IPS-18c (cell line): ENCODE results near the gene EEF1G.
"Not testable (repeated sequence)": the region's sequence is repeated elsewhere in the genome, so short reads cannot be mapped to it uniquely, and the experiment has no call there.

Experiments
- H3K4me3 ChIP-seq: 2 replicates; pipeline ENCODE4 v1.7.0; 2013; ENCODE audit warnings: low read depth, mild to moderate bottlenecking, low read length, moderate library complexity; ENCODE audit not compliant: insufficient read depth
- H3K9me3 ChIP-seq: one replicate; pipeline ENCODE4 v1.6.1; 2013; ENCODE audit warnings: mild to moderate bottlenecking, low read length, moderate library complexity; ENCODE audit not compliant: control insufficient read depth, insufficient read depth

EEF1G gene

GRCh38 chr11:62567018-62567633 lies 6.6 kb downstream of the EEF1G start:
- Histone ChIP-seq H3K9me3 (no peaks in the 10 kb centered on the region), H3K4me3 (no peak overlapping the region)

DNA sequence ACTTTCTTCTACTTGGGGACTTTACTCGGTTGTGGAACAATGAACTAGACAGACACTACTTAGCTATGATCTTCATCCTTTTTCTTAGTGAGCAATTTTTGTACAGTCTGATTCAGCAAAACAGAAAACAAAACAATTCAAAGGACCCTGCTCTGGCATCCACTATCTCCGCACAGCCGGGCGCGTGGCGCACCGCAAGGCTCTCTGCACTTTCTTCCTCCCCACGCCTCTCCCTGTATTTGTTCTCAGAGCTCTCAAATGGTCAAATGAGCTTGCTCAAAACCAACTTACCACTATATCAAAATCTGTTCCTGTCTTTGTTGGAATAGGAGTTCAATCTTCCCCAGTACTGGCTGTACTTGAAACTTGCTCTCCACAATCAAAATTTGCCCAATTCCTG lies 7.4 kb downstream of the EEF1G start:
- Histone ChIP-seq H3K9me3 (no peaks in the 10 kb centered on the region), H3K4me3 (no peak overlapping the region)

GRCh38 chr11:62565100-62565802 lies 8.4 kb downstream of the EEF1G start:
- Histone ChIP-seq H3K9me3 (no peaks in the 10 kb centered on the region), H3K4me3 (no peak overlapping the region)

DNA sequence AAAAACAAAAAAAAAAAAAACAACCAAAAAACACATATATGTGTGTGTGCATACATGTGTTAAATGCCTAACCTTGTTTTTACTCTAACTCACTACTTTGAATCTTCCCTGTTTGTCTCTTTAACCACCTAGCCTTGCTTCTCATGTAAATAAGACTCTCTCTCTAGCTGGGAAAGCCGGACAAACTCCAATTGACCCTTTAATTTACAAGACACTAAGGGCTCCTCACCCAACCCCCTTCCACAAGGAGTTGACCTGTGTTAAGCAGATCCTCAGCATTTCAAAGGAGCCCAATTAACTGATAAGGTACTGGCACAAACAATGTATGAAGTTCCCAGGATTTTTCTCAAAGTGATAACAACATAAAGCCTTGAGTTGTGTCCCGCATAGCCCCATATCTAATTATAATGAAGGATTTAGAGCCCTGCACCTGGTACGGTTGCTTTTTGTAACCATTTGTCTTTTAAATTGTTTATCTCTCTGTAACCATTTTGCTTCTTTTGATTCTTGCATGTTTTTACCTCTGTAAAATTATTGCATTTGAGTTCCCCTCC lies 11.9 kb downstream of the EEF1G start:
- not testable (repeated sequence) for H3K4me3 ChIP-seq, H3K9me3 ChIP-seq

DNA sequence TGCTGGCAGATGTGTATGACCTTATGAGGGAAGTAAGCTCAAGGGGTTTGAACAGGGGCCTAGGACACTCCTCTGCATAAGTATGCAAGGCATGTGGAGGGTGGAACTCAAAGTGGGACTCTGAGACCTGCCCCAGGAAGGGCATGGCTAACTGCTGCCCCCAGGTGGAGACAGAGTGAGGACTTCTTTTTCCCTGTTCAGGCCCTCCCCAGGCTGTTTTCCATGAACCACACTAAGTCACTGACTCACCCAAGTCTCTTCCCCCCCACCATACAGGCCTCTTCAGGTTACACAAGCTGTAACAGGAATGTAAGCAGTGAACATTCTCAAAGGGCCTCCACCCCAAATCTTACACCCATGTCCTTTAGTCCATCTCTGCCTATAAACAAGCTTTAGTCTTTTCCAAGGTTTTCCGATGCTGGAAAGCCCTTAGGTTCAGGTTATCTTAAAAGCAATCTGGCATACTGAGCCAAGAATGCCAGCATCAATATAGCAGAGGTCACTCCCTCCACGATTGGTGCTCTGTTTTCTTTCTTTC lies 13.1 kb downstream of the EEF1G start:
- no peak overlapping the region for H3K4me3 ChIP-seq
- H3K9me3 ChIP-seq, result no peaks in the 10 kb centered on the region

DNA sequence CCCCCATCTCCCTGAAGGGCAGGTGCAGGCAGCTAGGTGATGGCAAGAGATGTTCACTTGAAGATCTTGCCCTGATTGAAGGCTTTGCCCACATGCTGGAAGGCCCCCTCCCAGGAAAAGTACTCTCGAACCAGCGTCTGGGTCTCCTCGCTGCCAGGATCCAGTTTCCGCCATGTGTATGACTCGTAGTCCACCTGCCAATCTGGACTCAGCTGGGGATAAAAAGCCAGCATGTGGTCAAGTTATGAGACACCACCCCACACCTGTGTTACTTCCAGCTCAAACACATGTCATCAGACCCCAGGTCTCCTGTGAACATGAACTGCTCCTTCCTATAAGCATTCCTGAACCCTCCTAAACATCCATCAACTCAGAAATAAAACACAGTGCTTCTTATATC lies 14.1 kb downstream of the EEF1G start:
- not testable (repeated sequence) for H3K9me3 ChIP-seq, H3K4me3 ChIP-seq

- Histone ChIP-seq H3K4me3 (no peak overlapping the region), H3K9me3 (no peaks in the 10 kb centered on the region)
Measured at GRCh38 chr11:62559204-62559603, 14.5 kb downstream of the EEF1G start.

DNA sequence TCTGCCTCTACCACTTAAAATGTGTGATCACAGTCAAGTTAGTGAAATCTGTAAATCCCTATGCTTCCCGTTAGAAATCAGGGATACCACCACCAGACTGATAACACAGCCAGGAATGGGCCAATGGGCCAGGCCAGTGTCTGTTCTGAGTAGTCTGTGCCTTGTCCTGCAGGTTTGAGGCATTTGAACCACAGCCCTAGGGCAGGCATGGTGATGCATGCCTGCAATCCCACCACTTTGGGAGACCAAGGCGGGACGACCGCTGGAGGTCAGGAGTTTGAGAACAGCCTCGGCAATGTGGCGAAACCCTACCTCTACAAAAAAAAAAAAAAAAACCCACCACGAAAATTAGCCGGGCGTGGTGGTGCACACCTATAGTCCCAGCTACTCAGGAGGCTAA lies 15.0 kb downstream of the EEF1G start:
- Histone ChIP-seq H3K4me3 (no peak overlapping the region), H3K9me3 (no peaks in the 10 kb centered on the region)

- H3K9me3 ChIP-seq, result no peaks in the 10 kb centered on the region
- peak overlapping the region; percentile 9; the same call in 1 of the 2 replicates for H3K4me3 ChIP-seq
Measured at GRCh38 chr11:62556875-62557631, 16.6 kb downstream of the EEF1G start.

GRCh38 chr11:62556108-62556874 lies 17.4 kb downstream of the EEF1G start:
- Histone ChIP-seq H3K4me3 (no peak overlapping the region), H3K9me3 (no peaks in the 10 kb centered on the region)

GRCh38 chr11:62555464-62556107 lies 18.1 kb downstream of the EEF1G start:
- Histone ChIP-seq H3K9me3 (no peaks in the 10 kb centered on the region), H3K4me3 (no peak overlapping the region)

GRCh38 chr11:62554387-62555167 lies 19.1 kb downstream of the EEF1G start:
- H3K4me3 ChIP-seq, result no peak overlapping the region
- no peaks in the 10 kb centered on the region for H3K9me3 ChIP-seq

DNA sequence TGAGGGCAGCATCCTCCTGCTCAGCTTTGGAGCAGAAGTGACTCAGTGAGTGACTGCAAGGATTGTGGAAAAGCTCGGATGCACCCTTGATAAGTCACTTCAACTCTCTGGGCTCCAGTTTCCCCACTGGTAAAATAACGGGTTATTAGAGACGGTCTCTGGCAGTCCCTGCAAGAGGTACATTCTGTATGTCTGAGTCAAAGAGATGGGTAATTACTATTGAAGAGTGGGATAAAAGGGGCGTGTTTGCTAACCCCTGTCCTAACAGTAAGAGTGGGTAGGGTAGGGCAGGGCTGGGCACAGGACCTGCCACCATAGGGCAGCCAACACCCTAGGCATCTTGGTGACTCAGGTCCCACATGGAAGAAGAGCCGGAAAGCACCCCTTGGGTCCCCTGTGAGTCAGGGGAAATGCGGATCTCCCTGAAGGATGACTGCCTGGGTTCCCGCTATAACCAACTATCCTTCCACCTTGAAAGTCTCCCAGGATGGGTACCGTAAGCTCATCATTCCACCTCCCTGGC lies 19.8 kb downstream of the EEF1G start:
- no peak overlapping the region for H3K4me3 ChIP-seq
- H3K9me3 ChIP-seq, result no peaks in the 10 kb centered on the region

DNA sequence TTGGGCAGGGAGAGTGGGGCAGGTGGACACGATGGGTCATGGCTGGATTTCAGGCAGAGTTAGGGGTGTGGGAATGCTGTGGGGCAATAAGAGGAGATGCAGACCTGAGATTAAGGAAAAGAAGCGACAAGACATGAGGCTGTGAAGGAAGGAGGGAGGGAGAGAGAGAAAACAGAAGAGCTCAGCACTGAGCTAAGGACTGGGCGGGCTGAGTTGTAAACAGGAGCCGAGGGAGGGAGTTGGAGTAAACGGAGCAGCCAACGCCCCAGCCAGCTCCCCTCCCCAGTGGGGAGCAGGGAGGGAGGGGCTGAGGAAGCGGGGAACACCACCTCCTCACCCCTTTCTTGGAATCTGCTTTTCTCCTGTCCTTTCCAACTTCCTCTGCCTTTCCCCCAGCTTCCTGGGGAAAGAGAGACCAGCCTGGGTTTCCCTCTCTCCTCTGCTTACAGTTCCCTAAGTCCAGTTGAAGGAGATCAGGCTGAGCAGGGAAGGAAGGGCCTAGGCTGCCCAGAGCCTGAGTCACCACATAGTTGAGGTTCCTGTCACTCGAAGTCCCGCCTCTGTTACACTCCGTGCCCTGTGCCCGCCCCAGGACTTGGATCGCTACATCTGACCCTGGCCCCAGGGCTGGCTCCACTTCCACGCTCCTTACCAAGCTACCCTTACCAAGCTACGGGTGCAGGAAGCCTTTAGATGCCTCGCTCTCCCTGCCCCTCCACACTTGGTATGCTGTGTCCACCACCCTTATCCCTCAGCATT lies 20.4 kb downstream of the EEF1G start:
- no peak overlapping the region; the same call in 1 of the 2 replicates for H3K4me3 ChIP-seq
- peaks cover 2% of the 10 kb centered on the region for H3K9me3 ChIP-seq

DNA sequence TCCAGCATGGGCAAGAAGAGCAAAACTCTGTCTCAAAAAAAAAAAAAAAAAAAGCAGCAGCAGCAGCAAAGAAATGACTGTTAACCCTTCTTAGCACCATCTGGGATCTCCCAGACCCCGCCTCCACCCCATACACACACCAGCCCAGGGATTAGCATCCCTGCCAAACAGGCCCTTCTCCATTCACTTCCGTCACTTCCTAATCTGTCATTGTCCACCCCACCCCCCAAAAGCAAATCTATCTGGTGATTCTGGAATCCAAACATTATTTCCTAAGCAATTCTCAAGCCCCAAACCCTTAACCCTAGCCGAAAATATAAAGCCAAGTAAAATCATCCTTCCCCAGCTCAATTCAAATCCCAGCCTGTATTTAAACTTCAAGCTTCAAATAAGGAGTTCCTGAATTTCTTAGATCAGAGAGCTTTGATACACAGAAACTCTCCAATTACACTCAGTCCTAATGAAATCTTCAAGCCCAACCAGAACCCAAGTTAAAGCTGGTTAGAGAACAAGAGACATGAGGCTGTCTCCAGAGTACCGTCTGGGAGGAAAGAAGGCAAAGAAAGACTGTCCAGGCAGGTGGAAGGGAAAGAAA lies 21.1 kb downstream of the EEF1G start:
- H3K9me3 ChIP-seq, result peaks cover 2% of the 10 kb centered on the region
- no peak overlapping the region; the same call in 1 of the 2 replicates for H3K4me3 ChIP-seq
